Omental fat pad (tissue), 4 donors: ENCODE data around the gene LRP5. TPM values are rescaled to one million over a fixed set of nuclear protein-coding genes. Genes with fewer than 3 reads are reported as not detected.

Experiments
- ATAC-seq: fragments of 150-250 bp; one replicate; pipeline ENCODE4 v1.9.1; 2016; ENCODE audit warnings: mild to moderate bottlenecking, moderate library complexity; ENCODE audit not compliant: low FRiP score
- DNase-seq: peaks from one replicate; pipeline ENCODE4 v3.0.0-alpha.2; 2019; ENCODE audit warnings: low spot score
- total RNA-seq, 4 donors: library from RNA; depleted of rRNA; stranded (reverse); fragments of >200 nt; gene quantifications; one replicate each; pipeline ENCODE4 v1.1.0, GENCODE V29; 2016
- TF ChIP-seq, protein P1 (sequence below), 3 donors: fragments of 450-650 bp; IDR thresholded peaks; one replicate each; pipeline ENCODE4 v1.5.1; 2016 to 2017; ENCODE audit warnings: antibody characterized with exemption in 3 of 3, mild to moderate bottlenecking in 3 of 3, moderate library complexity in 2 of 3

LRP5 gene
- total RNA-seq, 4 donors from 2014 or later, result 18.0 to 44.5 (median 34.6) TPM

- DNase-seq (no peak), ATAC-seq (no peak)
- TF ChIP-seq, protein P1, sequence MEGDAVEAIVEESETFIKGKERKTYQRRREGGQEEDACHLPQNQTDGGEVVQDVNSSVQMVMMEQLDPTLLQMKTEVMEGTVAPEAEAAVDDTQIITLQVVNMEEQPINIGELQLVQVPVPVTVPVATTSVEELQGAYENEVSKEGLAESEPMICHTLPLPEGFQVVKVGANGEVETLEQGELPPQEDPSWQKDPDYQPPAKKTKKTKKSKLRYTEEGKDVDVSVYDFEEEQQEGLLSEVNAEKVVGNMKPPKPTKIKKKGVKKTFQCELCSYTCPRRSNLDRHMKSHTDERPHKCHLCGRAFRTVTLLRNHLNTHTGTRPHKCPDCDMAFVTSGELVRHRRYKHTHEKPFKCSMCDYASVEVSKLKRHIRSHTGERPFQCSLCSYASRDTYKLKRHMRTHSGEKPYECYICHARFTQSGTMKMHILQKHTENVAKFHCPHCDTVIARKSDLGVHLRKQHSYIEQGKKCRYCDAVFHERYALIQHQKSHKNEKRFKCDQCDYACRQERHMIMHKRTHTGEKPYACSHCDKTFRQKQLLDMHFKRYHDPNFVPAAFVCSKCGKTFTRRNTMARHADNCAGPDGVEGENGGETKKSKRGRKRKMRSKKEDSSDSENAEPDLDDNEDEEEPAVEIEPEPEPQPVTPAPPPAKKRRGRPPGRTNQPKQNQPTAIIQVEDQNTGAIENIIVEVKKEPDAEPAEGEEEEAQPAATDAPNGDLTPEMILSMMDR (IDR thresholded peaks at IDR 0.05), result no peak
Observed at GRCh38 chr11:68379206-68379605, 66.8 kb downstream of the LRP5 start.

DNA sequence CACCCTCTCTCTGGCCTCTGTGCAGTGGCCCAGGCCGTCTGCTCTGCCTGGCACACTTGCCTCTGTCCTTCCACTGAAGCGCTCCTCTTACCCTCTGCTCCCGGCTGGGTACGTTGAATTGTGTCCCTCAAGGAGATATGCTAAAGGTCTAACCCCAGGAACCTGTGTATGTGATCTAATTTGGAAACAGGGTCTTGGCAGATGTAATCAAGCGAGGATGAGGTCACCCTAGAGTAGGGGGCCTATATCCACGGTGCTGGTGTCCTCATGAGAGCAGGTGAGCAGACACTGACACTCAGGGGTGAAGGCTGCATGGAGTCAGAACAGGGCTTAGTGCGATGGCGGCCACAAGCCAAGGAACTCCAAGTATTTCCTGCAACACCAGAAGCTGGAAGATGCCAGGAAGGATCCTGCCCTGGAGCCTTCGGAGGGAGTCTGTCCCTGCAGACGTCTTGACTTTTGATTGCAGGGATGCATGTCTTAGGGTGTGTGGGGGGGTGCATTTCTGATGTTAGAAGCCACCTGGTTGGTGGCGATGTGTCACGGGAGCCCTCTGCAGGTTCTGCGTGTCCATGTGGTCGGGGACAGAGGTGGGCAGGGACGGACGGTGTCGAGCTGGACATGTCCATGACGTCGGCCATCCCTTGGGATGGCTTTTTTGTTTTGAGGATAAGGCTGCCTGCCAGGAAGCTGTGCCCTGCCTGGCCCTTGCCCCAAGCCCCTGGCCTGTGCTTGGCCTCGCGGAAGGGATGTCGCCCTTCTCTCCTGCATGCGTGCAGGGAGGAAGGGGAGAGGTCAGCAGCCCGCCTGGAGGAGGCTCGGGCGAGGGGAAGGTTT lies 68.6 kb downstream of the LRP5 start:
- TF ChIP-seq, protein P1 (IDR thresholded peaks at IDR 0.05), result no peak
- peak; percentile 12 for ATAC-seq

DNA sequence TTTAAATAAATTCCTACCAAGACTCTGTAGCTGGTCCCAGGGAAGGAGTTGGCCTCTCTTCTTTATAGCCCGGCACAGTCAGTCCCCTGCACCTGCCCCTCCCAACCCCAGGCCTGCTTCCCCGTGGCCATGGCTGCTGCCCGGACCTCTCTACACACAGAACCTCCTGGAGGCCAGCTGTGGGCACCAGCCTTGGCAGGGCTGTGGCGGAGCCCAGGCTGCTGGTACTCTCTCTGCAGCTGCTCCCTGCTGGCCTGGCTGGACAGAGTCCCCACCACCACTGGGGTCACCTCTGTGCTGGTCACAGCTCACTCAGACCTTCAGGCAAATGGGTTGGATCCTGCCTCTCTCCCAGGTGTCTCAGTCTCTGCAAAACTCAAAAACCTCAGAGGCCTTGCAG lies 69.3 kb downstream of the LRP5 start:
- TF ChIP-seq, protein P1 (IDR thresholded peaks at IDR 0.05), result no peak
- ATAC-seq, result no peak
- DNase-seq, result no peak

More for the DNA sequence above, 68.6 kb downstream of the LRP5 start:
- DNase-seq, result no peak

DNA sequence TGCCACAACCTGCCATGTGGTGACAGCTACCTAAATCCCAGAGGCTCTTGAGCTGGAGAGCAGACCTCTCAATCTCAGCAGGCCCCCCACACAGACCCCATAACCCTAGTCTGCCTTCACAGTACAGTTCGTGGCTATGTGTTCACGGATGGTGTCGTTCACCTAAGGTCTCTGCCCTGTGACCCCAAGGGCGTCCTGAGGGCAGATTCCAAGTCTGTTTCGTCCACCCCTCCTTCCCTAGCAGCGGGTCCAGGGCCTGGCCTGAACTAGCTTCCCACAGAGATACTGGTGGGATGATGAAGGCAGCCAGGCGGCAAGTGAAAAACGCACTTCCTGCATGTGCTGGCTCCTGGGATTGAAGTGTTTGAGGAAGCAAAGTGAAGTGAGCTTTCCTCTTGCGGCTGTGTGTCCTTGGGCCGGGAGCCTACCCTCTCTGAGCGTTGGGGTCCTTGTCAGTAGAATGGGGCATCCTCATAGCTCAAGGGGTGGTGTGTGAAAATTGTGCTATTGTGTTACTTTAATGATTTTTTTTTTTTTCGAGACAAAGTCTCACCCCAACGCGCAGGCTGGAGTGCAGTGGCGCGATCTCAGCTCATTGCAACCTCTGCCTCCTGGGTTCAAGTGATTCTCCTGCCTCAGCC lies 70.1 kb downstream of the LRP5 start:
- no peak for ATAC-seq

DNA sequence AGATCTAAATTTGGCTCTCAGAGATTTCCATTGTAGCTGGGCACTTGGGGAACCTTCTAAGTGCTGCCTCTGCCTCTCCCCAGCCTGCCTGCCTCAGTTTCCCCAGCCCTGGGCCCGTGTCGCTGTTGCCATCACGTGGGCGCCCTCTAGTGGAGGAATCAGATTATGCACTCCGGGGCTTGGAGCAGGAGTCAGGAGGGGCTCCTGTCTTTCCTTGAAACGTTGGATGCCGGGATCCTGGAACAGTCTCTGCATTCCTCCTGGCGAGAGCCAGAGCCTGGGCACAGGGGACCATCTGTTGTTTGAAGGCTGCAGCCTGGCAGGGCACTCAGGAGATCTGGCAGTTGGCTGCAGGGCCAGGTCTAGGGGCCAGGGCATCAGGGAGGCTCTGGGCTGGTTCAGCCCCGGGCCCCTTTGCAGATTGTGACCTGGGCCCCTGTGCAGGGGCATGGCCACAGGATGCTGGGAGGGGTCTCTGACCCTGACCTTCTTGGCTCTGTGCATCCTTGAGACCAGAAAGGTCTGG lies 71.6 kb downstream of the LRP5 start:
- TF ChIP-seq, protein P1 (IDR thresholded peaks at IDR 0.05), result peak in 2 of 3 donors; percentile 24 to 30
- no peak for ATAC-seq
- peak; percentile 93 for DNase-seq

More for the DNA sequence above, 70.1 kb downstream of the LRP5 start:
- TF ChIP-seq, protein P1 (IDR thresholded peaks at IDR 0.05), result no peak
- DNase-seq, result no peak

DNA sequence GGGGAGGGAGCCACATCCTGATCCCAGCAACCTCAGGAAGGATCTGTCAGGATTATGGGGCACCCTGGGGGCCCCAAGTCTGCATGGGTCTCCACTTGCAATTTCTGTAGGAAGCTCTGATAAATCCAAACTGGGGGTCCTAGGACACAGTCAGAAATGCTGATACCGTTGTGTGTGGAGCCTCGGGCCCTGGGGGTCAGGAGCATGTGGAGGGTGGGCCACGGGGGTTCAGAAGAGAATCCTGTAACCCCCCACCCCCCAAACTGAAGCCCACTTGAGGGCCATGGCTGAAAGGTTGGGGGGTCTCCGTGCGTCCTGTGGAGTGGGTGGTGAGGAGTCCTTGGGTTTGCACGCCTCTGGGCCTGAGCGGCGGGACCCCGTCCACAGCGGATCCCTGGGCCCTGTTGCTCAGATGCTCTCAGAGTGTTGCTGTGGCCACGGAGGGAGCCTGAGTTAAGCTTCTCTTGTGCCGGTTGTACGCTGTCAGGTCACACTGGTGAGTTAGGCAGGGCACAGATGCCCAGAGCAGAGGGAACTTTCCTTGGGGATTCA lies 72.2 kb downstream of the LRP5 start:
- DNase-seq (no peak), ATAC-seq (no peak)
- TF ChIP-seq, protein P1 (IDR thresholded peaks at IDR 0.05), result no peak
